GM12878 (cell line): ENCODE measurements around the gene SLC22A31. TPM values are rescaled to one million over a fixed set of nuclear protein-coding genes. Genes with fewer than 3 reads are reported as not detected.

ENCODE experiments used
- BCL11A ChIP-seq: IDR thresholded peaks from 2 replicates; pipeline ENCODE4 v1.6.1; 2011; ENCODE audit warnings: low read depth, low read length
- CHD2 ChIP-seq: IDR thresholded peaks from 2 replicates; pipeline ENCODE4 v1.6.1; 2011; ENCODE audit warnings: low read depth, low read length, improper control_type of control experiment, borderline replicate concordance
- CUX1 ChIP-seq: IDR thresholded peaks from 2 replicates; pipeline ENCODE4 v1.6.1; 2012; ENCODE audit warnings: improper control_type of control experiment, low read depth, low read length; ENCODE audit not compliant: insufficient replicate concordance
- E4F1 ChIP-seq: fragments of 450-650 bp; IDR thresholded peaks from 2 replicates; pipeline ENCODE4 v1.6.1; 2018; ENCODE audit warnings: borderline replicate concordance, mild to moderate bottlenecking; ENCODE audit not compliant: partially characterized antibody
- EED ChIP-seq: sonication (generic); IDR thresholded peaks from 2 replicates; pipeline ENCODE4 v1.6.1; 2016; ENCODE audit warnings: antibody characterized with exemption, low read depth
- GATAD2B ChIP-seq: fragments of 450-650 bp; conservative IDR thresholded peaks from 2 replicates; pipeline ENCODE4 v1.6.1; 2017; ENCODE audit warnings: low read depth, mild to moderate bottlenecking, moderate library complexity
- HCFC1 ChIP-seq: fragments of 150-350 bp; IDR thresholded peaks from 2 replicates; pipeline ENCODE4 v1.6.1; 2014; ENCODE audit warnings: low read length
- HDAC6 ChIP-seq: fragments of 200-600 bp; sonication (generic); IDR thresholded peaks from one replicate; pipeline ENCODE4 v1.8.0; 2017; ENCODE audit warnings: antibody characterized with exemption; ENCODE audit not compliant: unreplicated experiment
- IKZF1 ChIP-seq: fragments of 450-650 bp; conservative IDR thresholded peaks from 2 replicates; pipeline ENCODE4 v1.6.1; 2017; ENCODE audit warnings: antibody characterized with exemption, mild to moderate bottlenecking
- IRF5 ChIP-seq: fragments of 450-650 bp; IDR thresholded peaks from 2 replicates; pipeline ENCODE4 v1.6.1; 2017; ENCODE audit warnings: borderline replicate concordance
- LARP7 ChIP-seq: fragments of 450-650 bp; IDR thresholded peaks from 2 replicates; pipeline ENCODE4 v1.6.1; 2017; ENCODE audit warnings: mild to moderate bottlenecking
- MTA3 ChIP-seq: IDR thresholded peaks from 2 replicates; pipeline ENCODE4 v1.6.1; 2012; ENCODE audit warnings: low read length, inconsistent platforms, borderline replicate concordance
- MXI1 ChIP-seq: fragments of 150-350 bp; IDR thresholded peaks from 2 replicates; pipeline ENCODE4 v1.6.1; 2011; ENCODE audit warnings: low read depth, mild to moderate bottlenecking, inconsistent platforms, low read length, improper control_type of control experiment
- NKRF ChIP-seq: fragments of 450-650 bp; conservative IDR thresholded peaks from 2 replicates; pipeline ENCODE4 v1.6.1; 2017; ENCODE audit warnings: mild to moderate bottlenecking, moderate library complexity
- NR2C2 ChIP-seq: IDR thresholded peaks from 2 replicates; pipeline ENCODE4 v1.6.1; 2011; ENCODE audit warnings: borderline replicate concordance, low read depth; ENCODE audit not compliant: control insufficient read depth, insufficient read length
- POLR2AphosphoS5 ChIP-seq: IDR thresholded peaks from 2 replicates; pipeline ENCODE4 v1.6.1; 2011; ENCODE audit warnings: mild to moderate bottlenecking, low read length, inconsistent platforms
- RUNX3 ChIP-seq: IDR thresholded peaks from 2 replicates; pipeline ENCODE4 v1.6.1; 2012; ENCODE audit warnings: low read length, inconsistent platforms
- SMAD5 ChIP-seq: IDR thresholded peaks from 2 replicates; pipeline ENCODE4 v1.6.1; 2016; ENCODE audit warnings: antibody characterized with exemption, low read depth
- SP1 ChIP-seq: IDR thresholded peaks from one replicate; pipeline ENCODE4 v1.6.1; 2011; ENCODE audit warnings: low read depth, low read length
- SREBF2 ChIP-seq: IDR thresholded peaks from 2 replicates; pipeline ENCODE4 v1.6.1; 2012; ENCODE audit warnings: mild to moderate bottlenecking, low read length
- polyA plus RNA-seq, 11 experiments: library from polyadenylated mRNA; depleted of rRNA in 4 of 11; unstranded in 6 of 11; stranded (reverse) in 5 of 11; fragments of >200 nt; fragmentation: Nextera tagmentation in 4 of 11; fragmentation: Illumina TruSeq in 1 of 11; extraction: Ambion mirVana in 4 of 11; extraction: Trizol in 1 of 11; gene quantifications; 1 replicate in 1 of 11; 2 replicates in 10 of 11; pipeline versions ENCODE4 v1.2.1 to v1.2.3, GENCODE V29; 2011 to 2016; ENCODE audit warnings: inconsistent platforms in 2 of 11, missing spikeins in 2 of 11, low read depth in 1 of 11
- total RNA-seq, 4 experiments: library from RNA; depleted of rRNA in 3 of 4; stranded (reverse); fragments of >200 nt in 3 of 4; fragmentation: Illumina TruSeq in 1 of 4; extraction: Trizol in 1 of 4; gene quantifications; 2 replicates each; pipeline versions ENCODE4 v1.2.1 to v1.2.3, GENCODE V29; 2013 to 2021

Gene SLC22A31
- total and polyA plus RNA-seq, 10 of the 15 experiments (the other 5 are each of a cell fraction or from before 2014, with no cell fraction given) = 0.13 to 0.24 (median 0.23) TPM; not detected in 7

GRCh38 chr16:89241187-89242007 lies 41.1 kb upstream of the SLC22A31 start (continued):
- TF ChIP-seq CUX1 = no peak
- TF ChIP-seq NR2C2 = no peak
- TF ChIP-seq HCFC1 = no peak
- TF ChIP-seq E4F1 = no peak
- no peak; the same call in 1 of the 2 replicates for TF ChIP-seq MTA3
- TF ChIP-seq SP1 = no peak
- TF ChIP-seq SREBF2 = peak; percentile 63; the same call in 1 of the 2 replicates
- TF ChIP-seq BCL11A = no peak
- TF ChIP-seq SMAD5 = peak; percentile 80; the same call in 1 of the 2 replicates
- TF ChIP-seq IRF5 = no peak
- TF ChIP-seq CHD2 = peak; percentile 66; the same call in 1 of the 2 replicates
- TF ChIP-seq EED = no peak
- peak; percentile 49 for TF ChIP-seq RUNX3
- peak; percentile 51; the same call in 1 of the 2 replicates for TF ChIP-seq LARP7
- TF ChIP-seq HDAC6 = no peak
- TF ChIP-seq IKZF1 = peak; percentile 40
- TF ChIP-seq POLR2AphosphoS5 = peak; percentile 96
- peak; percentile 55 for TF ChIP-seq NKRF
- no peak for TF ChIP-seq GATAD2B
- TF ChIP-seq MXI1 = no peak
